Gastroesophageal sphincter (tissue), 3 donors: Measurements from ENCODE around the gene EIF3D.
"Not testable (repeated sequence)": the region's sequence is repeated elsewhere in the genome, so short reads cannot be mapped to it uniquely, and the experiment has no call there.

Source experiments
- EP300 ChIP-seq: sonication (generic); formaldehyde crosslinking; IDR thresholded peaks from one replicate; pipeline ENCODE4 v1.6.1; 2017; ENCODE audit warnings: antibody characterized with exemption, mild to moderate bottlenecking
- POLR2A ChIP-seq, 2 donors: fragments of 450-650 bp; IDR thresholded peaks; one replicate each; pipeline ENCODE4 v1.6.1; 2017; ENCODE audit warnings: antibody characterized with exemption in 2 of 2, mild to moderate bottlenecking in 2 of 2, moderate library complexity in 1 of 2
- POLR2AphosphoS5 ChIP-seq: sonication (generic); formaldehyde crosslinking; IDR thresholded peaks from one replicate; pipeline ENCODE4 v1.6.1; 2017; ENCODE audit warnings: antibody characterized with exemption
- TF ChIP-seq, protein P1 (sequence below), 4 experiments: fragments of 200-600 bp in 2 of 4; fragments of 450-650 bp in 2 of 4; sonication (generic) in 1 of 4; IDR thresholded peaks; one replicate each; pipeline ENCODE4 v1.5.1; 2017 to 2019; ENCODE audit warnings: antibody characterized with exemption in 4 of 4, mild to moderate bottlenecking in 2 of 4, moderate library complexity in 2 of 4

- TF ChIP-seq, protein P1, sequence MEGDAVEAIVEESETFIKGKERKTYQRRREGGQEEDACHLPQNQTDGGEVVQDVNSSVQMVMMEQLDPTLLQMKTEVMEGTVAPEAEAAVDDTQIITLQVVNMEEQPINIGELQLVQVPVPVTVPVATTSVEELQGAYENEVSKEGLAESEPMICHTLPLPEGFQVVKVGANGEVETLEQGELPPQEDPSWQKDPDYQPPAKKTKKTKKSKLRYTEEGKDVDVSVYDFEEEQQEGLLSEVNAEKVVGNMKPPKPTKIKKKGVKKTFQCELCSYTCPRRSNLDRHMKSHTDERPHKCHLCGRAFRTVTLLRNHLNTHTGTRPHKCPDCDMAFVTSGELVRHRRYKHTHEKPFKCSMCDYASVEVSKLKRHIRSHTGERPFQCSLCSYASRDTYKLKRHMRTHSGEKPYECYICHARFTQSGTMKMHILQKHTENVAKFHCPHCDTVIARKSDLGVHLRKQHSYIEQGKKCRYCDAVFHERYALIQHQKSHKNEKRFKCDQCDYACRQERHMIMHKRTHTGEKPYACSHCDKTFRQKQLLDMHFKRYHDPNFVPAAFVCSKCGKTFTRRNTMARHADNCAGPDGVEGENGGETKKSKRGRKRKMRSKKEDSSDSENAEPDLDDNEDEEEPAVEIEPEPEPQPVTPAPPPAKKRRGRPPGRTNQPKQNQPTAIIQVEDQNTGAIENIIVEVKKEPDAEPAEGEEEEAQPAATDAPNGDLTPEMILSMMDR (IDR thresholded peaks at IDR 0.05): not testable (repeated sequence)
- not testable (repeated sequence) for TF ChIP-seq POLR2AphosphoS5; POLR2A (IDR thresholded peaks at IDR 0.05); EP300
Observed at GRCh38 chr22:36519906-36520305, 9.1 kb downstream of the EIF3D start.
